ENCODE measurements around the gene PALMD. TPM values are rescaled to one million over a fixed set of nuclear protein-coding genes. Genes with fewer than 3 reads are reported as not detected.

PALMD gene
- total RNA-seq, 2 donors from 2014 or later: not detected

DNA sequence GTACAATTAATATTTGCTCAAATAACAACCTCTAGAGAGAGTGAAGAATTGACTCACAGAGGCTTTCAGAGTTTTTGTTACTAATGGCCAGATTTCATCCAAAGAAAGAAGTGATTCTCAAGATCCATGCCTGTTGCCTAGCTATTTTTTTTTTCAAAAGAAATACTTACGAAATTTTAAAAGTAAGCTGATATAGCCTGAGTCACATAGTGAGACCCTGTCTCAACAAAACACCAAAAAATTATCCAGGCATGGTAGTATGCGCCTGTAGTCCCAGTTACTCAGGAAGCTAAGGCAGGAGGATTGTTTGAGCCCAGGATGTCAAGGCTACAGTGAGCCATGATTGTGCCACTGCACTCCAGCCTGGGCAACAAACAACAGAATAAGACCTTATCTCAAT lies 14.6 kb downstream of the PALMD start:
- Mint-ChIP-seq H3K27ac (no peak overlapping the region), H3K9me3 (no peaks in the 10 kb centered on the region), H3K4me1 (no peaks in the 10 kb centered on the region), H3K27me3 (peaks cover 8% of the 10 kb centered on the region), H3K36me3 (ENCODE audit: low read depth) (no peaks in the 10 kb centered on the region), H3K4me3 (no peak overlapping the region)
- no peak for ATAC-seq (replicated peaks)

DNA sequence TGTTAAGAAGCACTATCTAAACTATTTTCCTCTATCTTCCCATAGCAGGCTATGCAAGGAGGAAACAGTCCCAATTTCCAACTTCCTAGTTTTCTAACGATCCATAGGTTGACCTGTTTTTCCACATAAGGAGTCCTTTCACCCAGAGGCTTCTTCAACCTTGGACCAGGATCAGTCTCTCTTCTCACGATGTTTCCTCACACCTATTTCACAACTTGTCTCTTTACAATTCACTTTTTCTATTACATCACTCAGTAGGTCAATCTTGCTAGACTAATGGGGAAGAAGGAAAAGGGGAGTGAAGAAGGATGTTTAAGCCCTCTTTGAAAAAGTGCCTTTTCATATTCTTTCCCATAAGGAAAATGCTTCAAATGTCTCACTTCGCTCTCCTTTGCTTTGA lies 15.9 kb downstream of the PALMD start:
- Mint-ChIP-seq H3K4me1 (no peaks in the 10 kb centered on the region), H3K4me3 (no peak overlapping the region), H3K36me3 (ENCODE audit: low read depth) (no peaks in the 10 kb centered on the region), H3K27me3 (peaks cover 8% of the 10 kb centered on the region), H3K27ac (no peak overlapping the region), H3K9me3 (no peaks in the 10 kb centered on the region)
- ATAC-seq (replicated peaks): no peak

DNA sequence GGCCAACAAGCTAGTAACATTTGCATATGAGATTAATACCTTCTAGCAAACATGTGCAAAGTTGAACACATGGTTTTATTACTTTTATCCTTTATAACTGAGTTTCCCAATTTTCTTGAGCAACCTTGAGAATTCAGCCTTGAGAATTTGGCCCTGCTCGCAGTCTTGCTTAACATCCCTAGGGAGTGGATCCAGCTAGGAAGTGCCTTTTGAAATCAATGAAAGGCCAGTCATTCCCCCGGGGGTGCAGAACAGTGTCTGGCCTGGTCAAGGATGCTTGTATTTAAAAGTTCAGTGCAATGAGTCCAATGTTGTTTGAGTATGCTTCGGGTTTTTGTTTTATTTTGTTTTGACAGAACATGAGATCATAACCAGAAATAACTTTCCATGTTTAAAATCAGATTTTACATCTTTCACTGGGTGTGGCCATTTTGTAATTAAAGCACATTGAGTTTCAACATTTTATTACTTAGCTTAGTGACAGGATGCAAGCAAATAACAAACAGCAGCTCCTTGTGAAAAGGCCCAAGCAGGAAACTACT lies 16.7 kb downstream of the PALMD start:
- Mint-ChIP-seq H3K4me3 (no peak overlapping the region), H3K4me1 (no peaks in the 10 kb centered on the region), H3K27me3 (peaks cover 12% of the 10 kb centered on the region), H3K27ac (no peak overlapping the region), H3K36me3 (ENCODE audit: low read depth) (no peaks in the 10 kb centered on the region), H3K9me3 (no peaks in the 10 kb centered on the region)
- ATAC-seq (replicated peaks): no peak

DNA sequence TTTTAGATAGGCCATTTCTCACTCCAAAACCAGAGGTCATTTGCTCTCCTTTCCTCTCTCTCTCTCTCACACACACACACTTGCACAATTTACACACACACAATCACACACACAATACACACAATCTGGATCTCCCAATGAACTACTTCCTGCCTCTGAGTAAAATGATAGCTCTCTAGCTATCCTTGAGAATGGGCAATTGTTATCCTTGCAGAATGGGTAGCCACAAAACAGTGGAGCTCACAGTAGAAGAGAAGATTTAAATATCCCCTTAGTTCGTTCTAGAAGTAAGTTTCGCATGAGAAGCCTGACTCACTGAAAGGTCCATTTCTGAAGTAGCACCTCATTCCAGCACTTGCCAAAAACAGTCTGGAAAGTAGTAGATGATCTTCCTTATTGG lies 17.6 kb downstream of the PALMD start:
- no peaks in the 10 kb centered on the region for H3K4me1 Mint-ChIP-seq
- no peaks in the 10 kb centered on the region for H3K9me3 Mint-ChIP-seq
- H3K27ac Mint-ChIP-seq: no peak overlapping the region
- H3K4me3 Mint-ChIP-seq: no peak overlapping the region
- ATAC-seq (replicated peaks): no peak
- H3K36me3 Mint-ChIP-seq (ENCODE audit: low read depth): no peaks in the 10 kb centered on the region
- H3K27me3 Mint-ChIP-seq: peaks cover 12% of the 10 kb centered on the region

DNA sequence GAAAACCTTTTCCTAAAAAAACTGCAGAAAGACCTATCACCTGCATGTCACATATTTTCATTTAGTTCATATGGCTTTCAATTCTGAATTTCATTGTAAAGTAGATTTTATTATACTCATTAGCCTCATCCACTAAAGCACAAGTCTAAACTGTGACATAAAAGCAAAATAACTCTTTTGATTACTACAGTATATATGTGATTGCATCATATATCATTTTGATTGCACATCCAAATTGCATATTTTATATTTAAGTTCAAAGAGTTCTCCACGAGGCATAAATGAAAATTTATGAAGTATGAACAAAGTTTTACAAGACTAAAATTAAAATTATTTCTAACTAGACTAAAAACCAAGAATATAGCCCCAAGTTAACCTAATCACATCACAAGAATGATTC lies 19.3 kb downstream of the PALMD start:
- Mint-ChIP-seq H3K4me3 (no peak overlapping the region), H3K9me3 (no peaks in the 10 kb centered on the region), H3K27me3 (peaks cover 12% of the 10 kb centered on the region), H3K36me3 (ENCODE audit: low read depth) (no peaks in the 10 kb centered on the region), H3K27ac (no peak overlapping the region), H3K4me1 (no peaks in the 10 kb centered on the region)
- no peak for ATAC-seq (replicated peaks)

GRCh38 chr1:99669376-99669775 lies 23.5 kb downstream of the PALMD start:
- no peak for ATAC-seq (replicated peaks)
- Mint-ChIP-seq H3K27me3 (peaks cover 31% of the 10 kb centered on the region), H3K4me1 (no peaks in the 10 kb centered on the region), H3K4me3 (no peak overlapping the region), H3K27ac (no peak overlapping the region), H3K36me3 (ENCODE audit: low read depth) (no peaks in the 10 kb centered on the region), H3K9me3 (no peaks in the 10 kb centered on the region)

DNA sequence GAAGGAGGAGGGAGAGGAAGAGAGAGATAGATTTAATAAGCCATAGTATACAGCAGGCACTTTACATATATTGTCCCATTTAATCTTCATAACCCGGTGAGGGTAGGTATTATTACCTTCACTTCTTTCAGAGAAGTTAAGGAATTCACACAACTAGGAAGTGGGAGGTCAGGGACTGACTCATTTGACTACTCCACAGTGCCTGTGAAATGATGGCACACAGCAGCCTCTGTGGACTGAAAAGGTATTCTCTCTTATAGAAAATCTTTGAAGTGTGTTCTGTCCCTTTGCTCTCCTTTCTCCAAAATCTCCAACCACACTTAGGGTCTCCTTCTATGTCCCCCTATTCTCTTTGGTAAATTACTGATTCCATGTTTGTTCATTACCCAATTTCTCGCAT lies 23.9 kb downstream of the PALMD start:
- Mint-ChIP-seq H3K27me3 (peaks cover 28% of the 10 kb centered on the region), H3K36me3 (ENCODE audit: low read depth) (no peaks in the 10 kb centered on the region), H3K4me1 (no peaks in the 10 kb centered on the region), H3K9me3 (no peaks in the 10 kb centered on the region), H3K27ac (no peak overlapping the region), H3K4me3 (no peak overlapping the region)
- ATAC-seq (replicated peaks): no peak

- no peaks in the 10 kb centered on the region for H3K4me1 Mint-ChIP-seq
- no peaks in the 10 kb centered on the region for H3K36me3 Mint-ChIP-seq (ENCODE audit: low read depth)
- H3K27me3 Mint-ChIP-seq: peaks cover 26% of the 10 kb centered on the region
- no peak overlapping the region for H3K27ac Mint-ChIP-seq
- H3K4me3 Mint-ChIP-seq: no peak overlapping the region
- no peaks in the 10 kb centered on the region for H3K9me3 Mint-ChIP-seq
- ATAC-seq (replicated peaks): no peak
Measured at GRCh38 chr1:99670583-99670982, 24.7 kb downstream of the PALMD start.

- H3K36me3 Mint-ChIP-seq (ENCODE audit: low read depth): no peaks in the 10 kb centered on the region
- H3K27ac Mint-ChIP-seq: no peak overlapping the region
- peaks cover 30% of the 10 kb centered on the region for H3K27me3 Mint-ChIP-seq
- no peaks in the 10 kb centered on the region for H3K9me3 Mint-ChIP-seq
- H3K4me1 Mint-ChIP-seq: no peaks in the 10 kb centered on the region
- H3K4me3 Mint-ChIP-seq: no peak overlapping the region
- no peak for ATAC-seq (replicated peaks)
Measured at GRCh38 chr1:99672038-99672437, 26.1 kb downstream of the PALMD start.

DNA sequence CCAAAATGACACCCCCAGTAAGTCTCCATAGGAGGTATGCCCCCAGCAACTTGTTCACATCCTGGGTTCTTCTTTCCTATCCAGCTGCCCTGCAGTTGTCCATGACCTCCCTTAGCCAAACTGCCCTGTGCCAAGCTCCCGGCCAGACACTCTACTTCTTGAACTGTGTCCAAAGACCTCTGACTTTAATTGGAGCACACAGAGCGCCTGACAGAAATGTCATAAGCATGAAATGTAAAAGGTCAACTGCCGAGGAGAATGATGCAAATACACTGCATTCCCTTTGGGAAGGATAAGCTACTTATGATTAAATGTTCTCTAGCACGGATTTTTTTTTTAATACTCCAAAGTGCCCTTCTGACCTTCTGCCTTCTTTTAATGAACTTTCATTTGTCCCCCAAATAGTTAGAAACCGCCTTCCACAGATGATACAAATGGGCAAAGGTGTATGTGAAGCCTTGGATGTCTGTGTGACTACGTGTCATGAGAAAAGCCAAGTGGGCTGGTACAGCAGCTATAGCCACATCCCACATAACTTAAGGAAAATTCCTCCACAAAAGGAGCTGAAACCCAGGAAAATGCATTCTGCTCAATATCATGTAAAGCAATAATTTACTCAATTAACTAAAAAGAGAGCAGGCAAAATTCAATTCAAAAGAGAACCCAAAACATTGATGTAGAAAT lies 26.8 kb downstream of the PALMD start:
- Mint-ChIP-seq H3K4me3 (no peak overlapping the region), H3K4me1 (no peaks in the 10 kb centered on the region), H3K36me3 (ENCODE audit: low read depth) (no peaks in the 10 kb centered on the region), H3K9me3 (no peaks in the 10 kb centered on the region), H3K27ac (no peak overlapping the region), H3K27me3 (peaks cover 26% of the 10 kb centered on the region)
- no peak for ATAC-seq (replicated peaks)

- peaks cover 26% of the 10 kb centered on the region for H3K27me3 Mint-ChIP-seq
- H3K36me3 Mint-ChIP-seq (ENCODE audit: low read depth): no peaks in the 10 kb centered on the region
- no peak overlapping the region for H3K27ac Mint-ChIP-seq
- H3K4me1 Mint-ChIP-seq: no peaks in the 10 kb centered on the region
- no peak overlapping the region for H3K4me3 Mint-ChIP-seq
- ATAC-seq (replicated peaks): no peak
- no peaks in the 10 kb centered on the region for H3K9me3 Mint-ChIP-seq
Measured at GRCh38 chr1:99673315-99673714, 27.4 kb downstream of the PALMD start.

GRCh38 chr1:99674115-99675064 lies 28.5 kb downstream of the PALMD start:
- H3K4me1 Mint-ChIP-seq: no peaks in the 10 kb centered on the region
- no peak for ATAC-seq (replicated peaks)
- H3K27ac Mint-ChIP-seq: no peak overlapping the region
- H3K4me3 Mint-ChIP-seq: no peak overlapping the region
- H3K9me3 Mint-ChIP-seq: no peaks in the 10 kb centered on the region
- H3K36me3 Mint-ChIP-seq (ENCODE audit: low read depth): no peaks in the 10 kb centered on the region
- H3K27me3 Mint-ChIP-seq: peaks cover 26% of the 10 kb centered on the region

GRCh38 chr1:99675292-99675691 lies 29.4 kb downstream of the PALMD start:
- Mint-ChIP-seq H3K4me3 (no peak overlapping the region), H3K27ac (no peak overlapping the region), H3K36me3 (ENCODE audit: low read depth) (no peaks in the 10 kb centered on the region), H3K4me1 (no peaks in the 10 kb centered on the region), H3K27me3 (peaks cover 22% of the 10 kb centered on the region), H3K9me3 (no peaks in the 10 kb centered on the region)
- no peak for ATAC-seq (replicated peaks)

GRCh38 chr1:99675994-99676393 lies 30.1 kb downstream of the PALMD start:
- Mint-ChIP-seq H3K9me3 (no peaks in the 10 kb centered on the region), H3K4me1 (no peaks in the 10 kb centered on the region), H3K4me3 (no peak overlapping the region), H3K27me3 (peaks cover 22% of the 10 kb centered on the region), H3K27ac (no peak overlapping the region), H3K36me3 (ENCODE audit: low read depth) (no peaks in the 10 kb centered on the region)
- ATAC-seq (replicated peaks): no peak

GRCh38 chr1:99676876-99677275 lies 31.0 kb downstream of the PALMD start:
- Mint-ChIP-seq H3K9me3 (no peaks in the 10 kb centered on the region), H3K36me3 (ENCODE audit: low read depth) (no peaks in the 10 kb centered on the region), H3K27me3 (peaks cover 22% of the 10 kb centered on the region), H3K27ac (no peak overlapping the region), H3K4me1 (no peaks in the 10 kb centered on the region), H3K4me3 (no peak overlapping the region)
- no peak for ATAC-seq (replicated peaks)

All from activated T-helper 17 cell treated with anti-CD3 and anti-CD28 coated beads, Interleukin-2, amount 50 U/mL, for 72 hours (primary cell).